IMR-90 (cell line): ENCODE data around the gene PHF20. TPM values are rescaled to one million over a fixed set of nuclear protein-coding genes. Genes with fewer than 3 reads are reported as not detected.

Source experiments
- ATAC-seq: fragments of 200-7000 bp; cut with Tn5 transposase; 2 replicates; pipeline ENCODE4 v1.9.1; 2020; ENCODE audit warnings: low read depth, mild to moderate bottlenecking, moderate library complexity
- BruUV-seq: library from RNA; stranded (reverse); fragments of 400-500 nt; replicated peaks from 2 replicates; lab custom pipeline; 2021; lab: Mats Ljungman, UMichigan
- CTCF ChIA-PET: fragments of 300-600 bp; formaldehyde crosslinking; extraction: SDS; loops from one replicate; lab custom pipeline; 2021; ENCODE audit warnings: antibody characterized with exemption; lab: Yijun Ruan, JAX
- POLR2A ChIA-PET: fragments of 300-600 bp; sonication (Branson Sonifier 250); formaldehyde crosslinking; loops from one replicate; lab custom pipeline; 2022; ENCODE audit warnings: antibody characterized with exemption; ENCODE audit not compliant: unreplicated experiment; lab: Charles Lee
- DNase-seq: peaks from one replicate; pipeline ENCODE4 v3.0.0; 2013
- H2AFZ ChIP-seq: replicated peaks from 2 replicates; pipeline ENCODE3; 2013; ENCODE audit warnings: low read length, mild to moderate bottlenecking; ENCODE audit not compliant: poor library complexity
- H2AK5ac ChIP-seq: 2 replicates; pipeline ENCODE4 v1.6.1; 2013; ENCODE audit warnings: low read depth, low read length, inconsistent platforms
- H2AK9ac ChIP-seq: replicated peaks from 2 replicates; pipeline ENCODE3; 2013; ENCODE audit warnings: mild to moderate bottlenecking, low read depth, low read length, moderate library complexity; ENCODE audit not compliant: poor library complexity
- H2BK120ac ChIP-seq: 2 replicates; pipeline ENCODE4 v1.6.1; 2013; ENCODE audit warnings: low read depth, low read length, inconsistent platforms
- H2BK15ac ChIP-seq: 3 replicates; pipeline ENCODE4 v1.6.1; 2013; ENCODE audit warnings: low read depth, low read length, inconsistent platforms
- H2BK20ac ChIP-seq: 2 replicates; pipeline ENCODE4 v1.6.1; 2013; ENCODE audit warnings: low read depth, mild to moderate bottlenecking, inconsistent platforms, low read length, moderate library complexity
- H2BK5ac ChIP-seq: 2 replicates; pipeline ENCODE4 v1.6.1; 2013; ENCODE audit warnings: mild to moderate bottlenecking, low read depth, low read length, inconsistent platforms; ENCODE audit not compliant: poor library complexity, severe bottlenecking
- H3K14ac ChIP-seq: replicated peaks from 2 replicates; pipeline ENCODE4 v1.6.1; 2013; ENCODE audit warnings: low read depth, low read length, inconsistent platforms
- H3K18ac ChIP-seq: 2 replicates; pipeline ENCODE4 v1.6.1; 2013; ENCODE audit warnings: low read depth, low read length, control low read depth
- H3K23ac ChIP-seq: 2 replicates; pipeline ENCODE4 v1.6.1; 2013; ENCODE audit warnings: low read depth, low read length, inconsistent platforms
- H3K27ac ChIP-seq: 2 replicates; pipeline ENCODE4 v1.5.1; 2013; ENCODE audit warnings: mild to moderate bottlenecking, control low read depth, low read length; ENCODE audit not compliant: insufficient read depth
- H3K27me3 ChIP-seq: 2 replicates; pipeline ENCODE4 v1.6.1; 2013; ENCODE audit warnings: low read length; ENCODE audit not compliant: control insufficient read depth, insufficient read depth
- H3K36me3 ChIP-seq: 2 replicates; pipeline ENCODE4 v1.6.1; 2013; ENCODE audit warnings: low read length, mixed read lengths; ENCODE audit not compliant: control insufficient read depth, insufficient read depth
- H3K4ac ChIP-seq: 2 replicates; pipeline ENCODE4 v1.6.1; 2013; ENCODE audit warnings: low read depth, low read length, inconsistent platforms
- H3K4me1 ChIP-seq: 2 replicates; pipeline ENCODE4 v1.6.1; 2013; ENCODE audit warnings: low read length, mixed read lengths; ENCODE audit not compliant: control insufficient read depth, insufficient read depth
- H3K4me2 ChIP-seq: 2 replicates; pipeline ENCODE4 v1.6.1; 2013; ENCODE audit warnings: low read depth, mild to moderate bottlenecking, control low read depth, low read length, moderate library complexity
- H3K4me3 ChIP-seq: 2 replicates; pipeline ENCODE4 v1.5.1; 2013; ENCODE audit warnings: low read depth, mild to moderate bottlenecking, control low read depth, low read length, moderate library complexity; ENCODE audit not compliant: insufficient read depth
- H3K56ac ChIP-seq: 2 replicates; pipeline ENCODE4 v1.6.1; 2013; ENCODE audit warnings: low read length, inconsistent platforms; ENCODE audit not compliant: insufficient read depth; ENCODE audit errors: extremely low read depth
- H3K79me1 ChIP-seq, 2 experiments: 2 replicates each; pipeline ENCODE4 v1.6.1; 2013; ENCODE audit warnings: low read length in 2 of 2, inconsistent platforms in 1 of 2, low read depth in 1 of 2
- H3K9ac ChIP-seq: 2 replicates; pipeline ENCODE4 v1.6.1; 2013; ENCODE audit warnings: low read depth, low read length, control low read depth
- H3K9me1 ChIP-seq: 2 replicates; pipeline ENCODE4 v1.6.1; 2013; ENCODE audit warnings: low read length, inconsistent platforms; ENCODE audit not compliant: insufficient read depth
- H3K9me3 ChIP-seq: 2 replicates; pipeline ENCODE4 v1.6.1; 2013; ENCODE audit warnings: low read length; ENCODE audit not compliant: control insufficient read depth, insufficient read depth
- H4K20me1 ChIP-seq: 2 replicates; pipeline ENCODE4 v1.6.1; 2013; ENCODE audit warnings: low read length, inconsistent platforms; ENCODE audit not compliant: insufficient read depth
- H4K5ac ChIP-seq: 2 replicates; pipeline ENCODE4 v1.6.1; 2013; ENCODE audit warnings: mild to moderate bottlenecking, low read depth, low read length, control low read depth
- H4K8ac ChIP-seq, 2 experiments: 2 replicates each; pipeline ENCODE4 v1.6.1; 2013; ENCODE audit warnings: low read depth in 2 of 2, low read length in 2 of 2, control low read depth in 1 of 2, inconsistent platforms in 1 of 2
- H4K91ac ChIP-seq: 2 replicates; pipeline ENCODE4 v1.6.1; 2013; ENCODE audit warnings: low read depth, low read length, inconsistent platforms; ENCODE audit not compliant: insufficient read depth
- BHLHE40 ChIP-seq: fragments of 150-350 bp; IDR thresholded peaks from 2 replicates; pipeline ENCODE4 v1.6.1; 2016; ENCODE audit warnings: mild to moderate bottlenecking, low read depth, low read length
- CEBPB ChIP-seq: IDR thresholded peaks from 2 replicates; pipeline ENCODE4 v1.6.1; 2012; ENCODE audit warnings: low read depth, low read length, improper control_type of control experiment
- CHD1 ChIP-seq: IDR thresholded peaks from 2 replicates; pipeline ENCODE4 v1.6.1; 2012; ENCODE audit warnings: low read depth, low read length, improper control_type of control experiment
- ELK1 ChIP-seq: fragments of 150-350 bp; IDR thresholded peaks from 2 replicates; pipeline ENCODE4 v1.6.1; 2016; ENCODE audit warnings: low read depth, mild to moderate bottlenecking, low read length, moderate library complexity, borderline replicate concordance
- FOS ChIP-seq: fragments of 150-350 bp; IDR thresholded peaks from 2 replicates; pipeline ENCODE4 v1.6.1; 2016; ENCODE audit warnings: low read depth, low read length
- MAZ ChIP-seq: IDR thresholded peaks from 2 replicates; pipeline ENCODE4 v1.6.1; 2012; ENCODE audit warnings: low read depth, mild to moderate bottlenecking, low read length, improper control_type of control experiment, moderate library complexity, borderline replicate concordance
- MXI1 ChIP-seq: IDR thresholded peaks from 2 replicates; pipeline ENCODE4 v1.6.1; 2012; ENCODE audit warnings: low read depth, mild to moderate bottlenecking, low read length, moderate library complexity, borderline replicate concordance
- NFE2L2 ChIP-seq: fragments of 150-350 bp; IDR thresholded peaks from 2 replicates; pipeline ENCODE4 v1.6.1; 2016; ENCODE audit warnings: low read depth, mild to moderate bottlenecking, low read length
- RCOR1 ChIP-seq: IDR thresholded peaks from 2 replicates; pipeline ENCODE4 v1.6.1; 2012; ENCODE audit warnings: mild to moderate bottlenecking, low read length, improper control_type of control experiment; ENCODE audit not compliant: insufficient replicate concordance
- SMC3 ChIP-seq: fragments of 150-350 bp; IDR thresholded peaks from 2 replicates; pipeline ENCODE4 v1.6.1; 2016; ENCODE audit warnings: low read depth, mild to moderate bottlenecking, antibody characterized with exemption, low read length, moderate library complexity
- WGBS, 2 experiments: methylation state at CpG; one replicate each; pipeline versions ENCODE4 v1.1.5 to v1.1.7; 2013; ENCODE audit warnings: missing lambda C conversion rate in 2 of 2; ENCODE audit not compliant: insufficient read length in 1 of 2; ENCODE audit errors: extremely low coverage in 2 of 2; 5-methylcytosine and 5-hydroxymethylcytosine counted together
- dilution Hi-C: fragments of 300-500 bp; cut with HindIII; formaldehyde crosslinking; loops from one replicate; pipeline ENCODE4 v1.14.3; 2018; ENCODE audit warnings: low sequenced_read_pairs; ENCODE audit not compliant: unreplicated experiment
- in situ Hi-C: fragments of 300-500 bp; cut with MboI; formaldehyde crosslinking; loops from 3 replicates; pipeline ENCODE4 v1.14.3; 2019; ENCODE audit warnings: low sequenced_read_pairs, inconsistent platforms, mixed read lengths
- intact Hi-C: fragments of 100-400 bp; cut with micrococcal nuclease; formaldehyde crosslinking; loops from 2 replicates; pipeline ENCODE4 v1.10.0; 2022
- polyA plus RNA-seq, 3 experiments: library from polyadenylated mRNA; depleted of rRNA; stranded (reverse); fragments of >200 nt; gene quantifications; 2 replicates each; pipeline ENCODE4 v1.2.3, GENCODE V29; 2012; ENCODE audit warnings: low replicate concordance in 1 of 3
- total RNA-seq: library from RNA; depleted of rRNA; stranded (reverse); fragments of >200 nt; gene quantifications from 2 replicates; pipeline ENCODE4 v1.2.3, GENCODE V29; 2012

Gene PHF20
- total and polyA plus RNA-seq, 2 of the 4 experiments (the other 2 are of a cell fraction) = 22.0 to 22.5 TPM

- CTCF ChIA-PET = no interaction called here
- H2AFZ ChIP-seq = no peak overlapping the region
- H3K14ac ChIP-seq = 0 out of 2 replicates have a peak overlapping the region, but pooled peaks have one; percentile 14
- POLR2A ChIA-PET = no interaction called here
- no peak overlapping the region for H4K8ac ChIP-seq
- no peak overlapping the region for H2BK5ac ChIP-seq
- no peak overlapping the region for H2AK9ac ChIP-seq
- H3K79me1 ChIP-seq = peaks cover 26 to 53% of the 10 kb centered on the region in 2 experiments
- BruUV-seq = no TSS peak
- H3K9ac ChIP-seq = no peak overlapping the region
- DNase-seq (no peak), ATAC-seq (no peak)
- H3K4me3 ChIP-seq = no peak overlapping the region
- H2BK120ac ChIP-seq = no peak overlapping the region
- H3K36me3 ChIP-seq = peaks cover 1% of the 10 kb centered on the region; the same call in 1 of the 2 replicates
- H3K4ac ChIP-seq = 0 out of 2 replicates have a peak overlapping the region, but pooled peaks have one; percentile 10
- 0 out of 2 replicates have a peak overlapping the region, but pooled peaks have one; percentile 18 for H2AK5ac ChIP-seq
- H2BK20ac ChIP-seq = no peak overlapping the region; the same call in 1 of the 2 replicates
- no peak overlapping the region for H4K91ac ChIP-seq
- H3K27me3 ChIP-seq = no peaks in the 10 kb centered on the region
- in situ Hi-C loops = no loop called here
- H3K4me1 ChIP-seq = peaks cover 6% of the 10 kb centered on the region
- no peak overlapping the region for H3K56ac ChIP-seq
- H3K9me3 ChIP-seq = no peaks in the 10 kb centered on the region
- WGBS, 2 experiments = no CpG with 5 or more reads among the region's 3 CpGs
- H2BK15ac ChIP-seq = peak overlapping the region; percentile 21; the same call in 1 of the 3 replicates
- TF ChIP-seq BHLHE40 (no peak), MXI1 (no peak), SMC3 (no peak), MAZ (no peak), RCOR1 (no peak), CHD1 (no peak), CEBPB (no peak), ELK1 (no peak), NFE2L2 (no peak), FOS (no peak)
- no peak overlapping the region for H3K18ac ChIP-seq
- dilution Hi-C loops = no loop called here
- H4K20me1 ChIP-seq = peaks cover 4% of the 10 kb centered on the region; the same call in 1 of the 2 replicates
- intact Hi-C loops = no loop called here
- H3K27ac ChIP-seq = peak overlapping the region; percentile 9; the same call in 1 of the 2 replicates
- no peak overlapping the region for H4K5ac ChIP-seq
- 0 out of 2 replicates have a peak overlapping the region, but pooled peaks have one; percentile 27 for H3K23ac ChIP-seq
- H3K4me2 ChIP-seq = no peak overlapping the region
- peaks cover 10% of the 10 kb centered on the region for H3K9me1 ChIP-seq
Observed at GRCh38 chr20:35892871-35893270, 121.1 kb downstream of the PHF20 start.
